K562 (cell line): ENCODE measurements around the gene TMC4. TPM values are rescaled to one million over a fixed set of nuclear protein-coding genes. Genes with fewer than 3 reads are reported as not detected.

Experiments
- ADNP ChIP-seq: fragments of 200-800 bp; sonication (Bioruptor generic); IDR thresholded peaks from 2 replicates; pipeline ENCODE4 v1.6.1; 2016; ENCODE audit warnings: missing genetic modification characterization, missing compliant biosample characterization
- CBFB ChIP-seq: sonication (generic); formaldehyde crosslinking; IDR thresholded peaks from 2 replicates; pipeline ENCODE4 v1.4.0; 2020; ENCODE audit warnings: mild to moderate bottlenecking, missing genetic modification reagents
- EP400 ChIP-seq: fragments of 450-650 bp; IDR thresholded peaks from 2 replicates; pipeline ENCODE4 v1.6.1; 2017; ENCODE audit warnings: antibody characterized with exemption, mild to moderate bottlenecking, moderate library complexity
- ESRRB ChIP-seq: fragments of 250-450 bp; sonication (Bioruptor Pico); IDR thresholded peaks from 2 replicates; pipeline ENCODE4 v1.5.0; 2020; ENCODE audit warnings: mild to moderate bottlenecking, moderate library complexity, borderline replicate concordance
- GMEB1 ChIP-seq: fragments of 250-450 bp; sonication (Bioruptor Pico); IDR thresholded peaks from 2 replicates; pipeline ENCODE4 v1.4.0; 2020; ENCODE audit warnings: mild to moderate bottlenecking
- ILK ChIP-seq: fragments of 450-650 bp; IDR thresholded peaks from 2 replicates; pipeline ENCODE4 v1.6.1; 2016; ENCODE audit warnings: missing genetic modification characterization, low read depth, mild to moderate bottlenecking, missing compliant biosample characterization, moderate library complexity, borderline replicate concordance
- MCM5 ChIP-seq: fragments of 450-650 bp; IDR thresholded peaks from 2 replicates; pipeline ENCODE4 v1.6.1; 2016; ENCODE audit warnings: low read depth
- NR0B1 ChIP-seq: fragments of 450-650 bp; IDR thresholded peaks from one replicate; pipeline ENCODE4 v1.6.1; 2018; ENCODE audit warnings: mild to moderate bottlenecking, moderate library complexity; ENCODE audit not compliant: partially characterized antibody
- OTX1 ChIP-seq: fragments of 450-650 bp; formaldehyde crosslinking; IDR thresholded peaks from 2 replicates; pipeline ENCODE4 v1.4.0; 2022; ENCODE audit warnings: mild to moderate bottlenecking
- POLR2H ChIP-seq: IDR thresholded peaks from 2 replicates; pipeline ENCODE4 v1.6.1; 2016; ENCODE audit warnings: missing genetic modification characterization, low read depth, mild to moderate bottlenecking, control low read depth, missing compliant biosample characterization, moderate library complexity
- POU5F1 ChIP-seq: fragments of 150-350 bp; IDR thresholded peaks from 2 replicates; pipeline ENCODE4 v1.6.1; 2014; ENCODE audit warnings: borderline replicate concordance, low read length, low read depth, mild to moderate bottlenecking; ENCODE audit not compliant: partially characterized antibody
- SREBF1 ChIP-seq: fragments of 150-350 bp; IDR thresholded peaks from 2 replicates; pipeline ENCODE4 v1.6.1; 2014; ENCODE audit warnings: antibody characterized with exemption, low read depth, low read length, borderline replicate concordance
- ZBTB7A ChIP-seq: IDR thresholded peaks from 2 replicates; pipeline ENCODE4 v1.6.1; 2011; ENCODE audit warnings: low read depth, mild to moderate bottlenecking, low read length, moderate library complexity, borderline replicate concordance; ENCODE audit not compliant: control insufficient read depth
- ZNF316 ChIP-seq: fragments of 450-650 bp; IDR thresholded peaks from 2 replicates; pipeline ENCODE4 v1.6.1; 2016
- ZNF354B ChIP-seq: fragments of 250-450 bp; sonication (Bioruptor Pico); IDR thresholded peaks from 2 replicates; pipeline ENCODE4 v1.4.0; 2020
- ZNF76 ChIP-seq: fragments of 250-450 bp; sonication (Bioruptor Pico); IDR thresholded peaks from 2 replicates; pipeline ENCODE4 v1.4.0; 2020; ENCODE audit warnings: mild to moderate bottlenecking, moderate library complexity, borderline replicate concordance
- ZNF780A ChIP-seq: fragments of 250-450 bp; sonication (Bioruptor Pico); IDR thresholded peaks from 2 replicates; pipeline ENCODE4 v1.5.0; 2021; ENCODE audit warnings: mild to moderate bottlenecking
- polyA plus RNA-seq, 8 experiments: library from polyadenylated mRNA; depleted of rRNA in 4 of 8; stranded (reverse) in 5 of 8; unstranded in 3 of 8; fragments of >200 nt; fragmentation: Nextera tagmentation in 2 of 8; fragmentation: Illumina TruSeq in 1 of 8; extraction: Ambion mirVana in 2 of 8; extraction: Trizol in 1 of 8; gene quantifications; 2 replicates each; pipeline versions ENCODE4 v1.2.1 to v1.2.3, GENCODE V29; 2011 to 2014; ENCODE audit warnings: inconsistent platforms in 1 of 8, missing spikeins in 1 of 8
- total RNA-seq, 7 experiments: library from RNA; depleted of rRNA in 6 of 7; stranded (reverse); fragments of >200 nt in 6 of 7; fragmentation: Illumina TruSeq in 2 of 7; extraction: Trizol in 2 of 7; gene quantifications; 2 replicates each; pipeline versions ENCODE4 v1.2.1 to v1.2.3, GENCODE V29; 2011 to 2021; ENCODE audit warnings: low replicate concordance in 1 of 7
- TF ChIP-seq, protein P1 (sequence below): fragments of 250-450 bp; sonication (Bioruptor Pico); IDR thresholded peaks from 2 replicates; pipeline ENCODE4 v1.4.0; 2020; ENCODE audit warnings: borderline replicate concordance
- TF ChIP-seq, protein P2 (sequence below), 2 experiments: IDR thresholded peaks in 1 of 2; conservative IDR thresholded peaks in 1 of 2; 2 replicates each; pipeline ENCODE4 v1.6.1; 2016; ENCODE audit warnings: low read depth in 2 of 2, mild to moderate bottlenecking in 1 of 2, missing compliant biosample characterization in 1 of 2, missing genetic modification characterization in 1 of 2, moderate library complexity in 1 of 2

Gene TMC4
- total and polyA plus RNA-seq, 9 of the 15 experiments (the other 6 are each of a cell fraction or from before 2014, with no cell fraction given): 0.12 to 0.79 (median 0.36) TPM; not detected in 2

DNA sequence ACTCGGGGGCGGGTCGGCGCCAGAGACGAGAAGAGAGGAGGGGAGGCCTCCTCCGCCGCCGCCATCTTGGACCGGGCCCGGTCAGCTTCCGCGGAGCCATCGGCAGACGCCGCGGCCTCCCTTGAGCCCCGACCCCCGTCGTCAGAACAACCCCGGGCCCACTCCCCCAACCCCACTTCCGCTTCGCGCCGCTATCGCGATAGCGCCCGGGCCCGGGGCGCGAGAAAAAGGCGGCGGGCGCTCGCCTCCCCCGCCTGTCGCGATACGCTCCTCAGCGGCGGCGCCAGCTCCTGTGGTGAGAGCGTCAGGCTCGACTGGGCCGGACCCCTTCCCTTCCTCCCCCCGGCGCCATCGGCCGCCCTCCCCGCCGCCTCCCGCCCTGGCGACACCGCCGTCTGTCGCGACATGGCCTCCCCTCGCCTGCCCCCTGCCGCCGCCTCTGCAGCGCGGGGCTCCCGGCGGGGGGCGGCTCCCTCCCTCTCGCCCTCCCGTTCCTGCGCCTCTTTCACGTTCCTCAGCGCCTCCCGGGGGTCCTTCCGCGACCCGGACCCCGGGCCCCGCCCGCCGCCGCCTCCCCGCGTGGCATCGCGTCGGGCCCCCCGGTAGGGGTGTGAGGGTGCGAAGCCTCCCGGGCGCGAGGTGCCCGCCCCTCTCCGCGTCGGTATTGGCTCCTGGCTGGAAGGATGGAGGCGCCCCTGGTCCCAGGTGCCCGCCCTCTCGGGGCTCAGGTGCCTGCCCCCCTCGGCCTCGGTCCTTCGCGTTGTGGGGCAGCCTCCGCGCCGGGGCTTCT, 35.1 kb downstream of the TMC4 start, which contains the start of gene CNOT3 (continued):
- TF ChIP-seq, protein P1, sequence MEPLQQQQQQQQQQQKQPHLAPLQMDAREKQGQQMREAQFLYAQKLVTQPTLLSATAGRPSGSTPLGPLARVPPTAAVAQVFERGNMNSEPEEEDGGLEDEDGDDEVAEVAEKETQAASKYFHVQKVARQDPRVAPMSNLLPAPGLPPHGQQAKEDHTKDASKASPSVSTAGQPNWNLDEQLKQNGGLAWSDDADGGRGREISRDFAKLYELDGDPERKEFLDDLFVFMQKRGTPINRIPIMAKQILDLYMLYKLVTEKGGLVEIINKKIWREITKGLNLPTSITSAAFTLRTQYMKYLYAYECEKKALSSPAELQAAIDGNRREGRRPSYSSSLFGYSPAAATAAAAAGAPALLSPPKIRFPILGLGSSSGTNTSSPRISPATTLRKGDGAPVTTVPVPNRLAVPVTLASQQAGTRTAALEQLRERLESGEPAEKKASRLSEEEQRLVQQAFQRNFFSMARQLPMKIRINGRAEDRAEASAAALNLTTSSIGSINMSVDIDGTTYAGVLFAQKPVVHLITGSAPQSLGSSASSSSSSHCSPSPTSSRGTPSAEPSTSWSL: no peak
- TF ChIP-seq CBFB (CRISPR knock-in tag): no peak
- TF ChIP-seq ZNF76 (CRISPR knock-in tag): no peak
- TF ChIP-seq, protein P2, sequence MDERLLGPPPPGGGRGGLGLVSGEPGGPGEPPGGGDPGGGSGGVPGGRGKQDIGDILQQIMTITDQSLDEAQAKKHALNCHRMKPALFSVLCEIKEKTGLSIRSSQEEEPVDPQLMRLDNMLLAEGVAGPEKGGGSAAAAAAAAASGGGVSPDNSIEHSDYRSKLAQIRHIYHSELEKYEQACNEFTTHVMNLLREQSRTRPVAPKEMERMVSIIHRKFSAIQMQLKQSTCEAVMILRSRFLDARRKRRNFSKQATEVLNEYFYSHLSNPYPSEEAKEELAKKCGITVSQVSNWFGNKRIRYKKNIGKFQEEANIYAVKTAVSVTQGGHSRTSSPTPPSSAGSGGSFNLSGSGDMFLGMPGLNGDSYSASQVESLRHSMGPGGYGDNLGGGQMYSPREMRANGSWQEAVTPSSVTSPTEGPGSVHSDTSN (CRISPR knock-in tag; IDR thresholded peaks at IDR 0.05; ENCODE audit: low read depth): no peak
- TF ChIP-seq, protein P2 (tag; conservative IDR thresholded peaks at IDR 0.05; ENCODE audit: low read depth): no peak
- TF ChIP-seq NR0B1: no peak
- TF ChIP-seq ADNP: no peak
- TF ChIP-seq EP400: peak; percentile 87
- peak; percentile 66; the same call in 1 of the 2 replicates for TF ChIP-seq POLR2H (tag)
- TF ChIP-seq ZNF780A: no peak
- no peak for TF ChIP-seq MCM5
- TF ChIP-seq ZNF354B: no peak
- no peak for TF ChIP-seq OTX1 (CRISPR knock-in tag)
- TF ChIP-seq ZBTB7A: no peak; the same call in 1 of the 2 replicates
- no peak for TF ChIP-seq GMEB1 (CRISPR knock-in tag)
- no peak for TF ChIP-seq ILK (tag)
- TF ChIP-seq POU5F1: no peak
- no peak for TF ChIP-seq ZNF316
- TF ChIP-seq ESRRB (CRISPR knock-in tag): no peak
- TF ChIP-seq SREBF1: no peak
